ENCODE results near the gene ATP2A3.

ATP2A3 gene

GRCh38 chr17:3879186-3879585 is 85.1 kb downstream of the ATP2A3 start:
- Histone ChIP-seq H3K4me1 (ENCODE audit: control insufficient read depth, insufficient read depth, low read length) (no peaks in the 10 kb centered on the region), H3K36me3 (ENCODE audit: control insufficient read depth, insufficient read depth, low read length) (peaks cover 23% of the 10 kb centered on the region), H3K4me3 (ENCODE audit: low read depth, low read length) (no peak overlapping the region), H3K27me3 (ENCODE audit: control insufficient read depth, insufficient read depth, low read length) (no peaks in the 10 kb centered on the region), H3K9me3 (ENCODE audit: control insufficient read depth, insufficient read depth, low read length) (no peaks in the 10 kb centered on the region), H3K9ac (ENCODE audit: low read depth, low read length) (no peak overlapping the region)

GRCh38 chr17:3877220-3877619 is 87.0 kb downstream of the ATP2A3 start:
- Histone ChIP-seq H3K4me3 (ENCODE audit: low read depth, low read length) (no peak overlapping the region), H3K9me3 (ENCODE audit: control insufficient read depth, insufficient read depth, low read length) (no peaks in the 10 kb centered on the region), H3K4me1 (ENCODE audit: control insufficient read depth, insufficient read depth, low read length) (no peaks in the 10 kb centered on the region), H3K36me3 (ENCODE audit: control insufficient read depth, insufficient read depth, low read length) (peaks cover 26% of the 10 kb centered on the region), H3K27me3 (ENCODE audit: control insufficient read depth, insufficient read depth, low read length) (no peaks in the 10 kb centered on the region), H3K9ac (ENCODE audit: low read depth, low read length) (no peak overlapping the region)

GRCh38 chr17:3875317-3875716 is 88.9 kb downstream of the ATP2A3 start:
- H3K4me3 ChIP-seq (ENCODE audit: low read depth, low read length), result no peak overlapping the region

More at GRCh38 chr17:3875317-3875716, 88.9 kb downstream of the ATP2A3 start:
- Histone ChIP-seq H3K9ac (ENCODE audit: low read depth, low read length) (no peak overlapping the region), H3K4me1 (ENCODE audit: control insufficient read depth, insufficient read depth, low read length) (no peaks in the 10 kb centered on the region), H3K27me3 (ENCODE audit: control insufficient read depth, insufficient read depth, low read length) (no peaks in the 10 kb centered on the region), H3K9me3 (ENCODE audit: control insufficient read depth, insufficient read depth, low read length) (no peaks in the 10 kb centered on the region), H3K36me3 (ENCODE audit: control insufficient read depth, insufficient read depth, low read length) (peaks cover 37% of the 10 kb centered on the region)

All from iPS-15b (cell line).